ENCODE measurements around the gene ITGA2.

DNA sequence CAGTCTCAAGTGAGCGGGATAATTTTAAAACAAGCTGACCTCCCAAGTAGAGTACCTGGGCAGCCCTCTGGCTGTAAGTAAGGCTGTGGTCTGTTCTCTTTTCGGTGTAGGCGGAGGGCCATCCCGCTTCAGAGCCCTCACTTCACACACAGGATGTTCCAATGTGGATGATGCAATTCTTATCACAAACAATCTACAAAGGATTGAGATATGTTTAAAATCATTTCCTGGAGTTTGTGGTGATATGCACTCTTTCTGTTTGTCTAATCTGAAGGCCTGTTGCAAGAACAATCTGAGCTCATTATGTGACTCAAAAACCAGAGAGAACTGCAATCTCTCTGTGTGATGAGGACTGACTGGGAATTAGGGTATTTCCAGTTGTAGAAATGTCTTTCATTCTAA, 42.5 kb downstream of the ITGA2 start:
- TF ChIP-seq EZH2phosphoT487 (IDR thresholded peaks at IDR 0.05; ENCODE audit: insufficient read depth, low read depth) (no peak), EZH2 (IDR thresholded peaks at IDR 0.05; ENCODE audit: insufficient read depth, poor library complexity, severe bottlenecking) (no peak)

Data from GM23248 (cell line).